ENCODE results near the gene ACBD6. TPM values are rescaled to one million over a fixed set of nuclear protein-coding genes. Genes with fewer than 3 reads are reported as not detected.

Gene ACBD6
- total RNA-seq, 1 experiment from 2014 or later = 136 TPM

DNA sequence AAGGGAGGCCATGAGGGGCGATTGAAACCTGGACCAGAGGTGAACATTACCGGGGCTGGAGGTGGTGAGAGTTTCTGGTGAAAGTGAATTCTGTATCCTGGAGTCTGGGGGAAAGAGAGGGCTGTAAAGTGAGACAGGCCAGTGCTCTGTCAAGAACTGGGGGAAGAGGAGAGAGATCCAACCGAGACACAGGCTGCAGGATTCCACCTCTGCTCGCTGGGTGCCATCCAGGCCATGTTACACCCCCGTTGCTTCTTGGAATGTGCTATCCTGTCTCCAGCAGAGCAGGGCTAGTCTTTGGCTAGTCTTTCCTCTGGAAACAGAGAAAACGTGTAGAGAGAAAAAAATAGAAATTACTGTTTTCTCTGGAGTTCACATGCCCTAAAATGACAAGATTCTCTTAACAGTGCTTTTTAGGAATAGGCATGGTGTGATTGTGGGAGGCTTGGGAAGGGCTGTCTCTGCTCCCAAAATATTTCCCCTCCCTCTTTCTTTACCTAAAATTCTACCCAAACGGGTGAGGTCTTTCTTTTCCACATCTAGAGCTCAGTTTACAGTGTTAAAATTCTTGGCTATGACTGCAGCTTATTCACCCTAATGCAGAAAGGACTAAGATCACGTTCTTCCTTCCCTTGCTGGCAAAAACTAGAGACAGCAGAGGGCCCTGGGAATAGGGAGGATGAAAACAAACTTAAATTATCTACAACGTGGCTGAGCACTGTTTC lies 39.9 kb upstream of the ACBD6 start:
- H3K9me3 Mint-ChIP-seq (ENCODE audit: unreplicated experiment) = no peaks in the 10 kb centered on the region
- ChIA-PET POLR2A (interaction anchor here (0.6 to 1.2 kb wide), 4 partner anchors 8 to 743 kb away, joined by 3 to 5 read pairs (median 3); no protein-coding TSS in a partner anchor), CTCF (interaction anchor here (0.6 to 0.7 kb wide), 2 partner anchors 98 to 564 kb away, joined by 3 to 4 read pairs; no protein-coding TSS in a partner anchor)
- no peak overlapping the region for H3K27ac Mint-ChIP-seq (ENCODE audit: low read depth, unreplicated experiment)
- no peak overlapping the region for H3K4me3 Mint-ChIP-seq (ENCODE audit: unreplicated experiment)
- intact Hi-C loops (cut with micrococcal nuclease) = no loop called here
- DNase-seq (ENCODE audit: unreplicated experiment) = no peak
- no peaks in the 10 kb centered on the region for H3K36me3 Mint-ChIP-seq (ENCODE audit: insufficient read depth, unreplicated experiment)
- TF ChIP-seq, protein P1, sequence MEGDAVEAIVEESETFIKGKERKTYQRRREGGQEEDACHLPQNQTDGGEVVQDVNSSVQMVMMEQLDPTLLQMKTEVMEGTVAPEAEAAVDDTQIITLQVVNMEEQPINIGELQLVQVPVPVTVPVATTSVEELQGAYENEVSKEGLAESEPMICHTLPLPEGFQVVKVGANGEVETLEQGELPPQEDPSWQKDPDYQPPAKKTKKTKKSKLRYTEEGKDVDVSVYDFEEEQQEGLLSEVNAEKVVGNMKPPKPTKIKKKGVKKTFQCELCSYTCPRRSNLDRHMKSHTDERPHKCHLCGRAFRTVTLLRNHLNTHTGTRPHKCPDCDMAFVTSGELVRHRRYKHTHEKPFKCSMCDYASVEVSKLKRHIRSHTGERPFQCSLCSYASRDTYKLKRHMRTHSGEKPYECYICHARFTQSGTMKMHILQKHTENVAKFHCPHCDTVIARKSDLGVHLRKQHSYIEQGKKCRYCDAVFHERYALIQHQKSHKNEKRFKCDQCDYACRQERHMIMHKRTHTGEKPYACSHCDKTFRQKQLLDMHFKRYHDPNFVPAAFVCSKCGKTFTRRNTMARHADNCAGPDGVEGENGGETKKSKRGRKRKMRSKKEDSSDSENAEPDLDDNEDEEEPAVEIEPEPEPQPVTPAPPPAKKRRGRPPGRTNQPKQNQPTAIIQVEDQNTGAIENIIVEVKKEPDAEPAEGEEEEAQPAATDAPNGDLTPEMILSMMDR (IDR thresholded peaks at IDR 0.05; ENCODE audit: unreplicated experiment) = no peak
- H3K4me1 Mint-ChIP-seq (ENCODE audit: insufficient read depth, unreplicated experiment) = peaks cover 10% of the 10 kb centered on the region
- no TSS peak for BruUV-seq (replicated peaks)
- H3K27me3 Mint-ChIP-seq (ENCODE audit: insufficient read depth, unreplicated experiment) = no peaks in the 10 kb centered on the region

- no peaks in the 10 kb centered on the region for H3K27me3 Mint-ChIP-seq (ENCODE audit: insufficient read depth, unreplicated experiment)
- peak overlapping the region; percentile 28 for H3K27ac Mint-ChIP-seq (ENCODE audit: low read depth, unreplicated experiment)
- no peak overlapping the region for H3K4me3 Mint-ChIP-seq (ENCODE audit: unreplicated experiment)
- no TSS peak for BruUV-seq (replicated peaks)
- no peaks in the 10 kb centered on the region for H3K36me3 Mint-ChIP-seq (ENCODE audit: insufficient read depth, unreplicated experiment)
- ChIA-PET CTCF (interaction anchor here (0.8 to 4.1 kb wide), 5 partner anchors 8 to 322 kb away, joined by 3 to 26 read pairs (median 3); no protein-coding TSS in a partner anchor), POLR2A (interaction anchor here (0.6 to 1.7 kb wide), 4 partner anchors 8 to 745 kb away, joined by 3 to 4 read pairs (median 3); no protein-coding TSS in a partner anchor)
- DNase-seq (ENCODE audit: unreplicated experiment) = peak; percentile 53
- H3K9me3 Mint-ChIP-seq (ENCODE audit: unreplicated experiment) = no peaks in the 10 kb centered on the region
- peaks cover 10% of the 10 kb centered on the region for H3K4me1 Mint-ChIP-seq (ENCODE audit: insufficient read depth, unreplicated experiment)
- TF ChIP-seq, protein P1 (IDR thresholded peaks at IDR 0.05; ENCODE audit: unreplicated experiment) = no peak
- intact Hi-C loops (cut with micrococcal nuclease) = no loop called here
Measured at GRCh38 chr1:180540697-180541594, 38.6 kb upstream of the ACBD6 start.

DNA sequence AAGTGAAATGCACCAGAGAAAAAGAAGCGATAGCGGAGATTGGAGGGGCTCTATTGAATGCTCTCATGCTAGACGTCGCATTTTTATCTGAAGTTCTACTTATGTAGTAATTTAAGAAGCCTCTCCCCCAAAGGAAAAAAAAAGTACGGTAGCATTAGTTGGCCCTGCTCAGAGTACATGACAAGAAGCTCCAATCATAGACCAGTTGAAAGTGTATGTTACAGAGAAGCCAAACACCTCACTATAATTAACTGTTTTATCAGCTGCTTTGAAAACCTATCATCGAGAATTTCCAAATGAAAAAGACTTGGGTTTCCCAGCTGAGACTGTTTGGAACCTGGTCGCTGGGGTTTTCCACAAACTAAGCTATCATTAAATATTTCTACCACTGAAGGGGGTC lies 36.8 kb upstream of the ACBD6 start:
- TF ChIP-seq, protein P1 (IDR thresholded peaks at IDR 0.05; ENCODE audit: unreplicated experiment) = no peak
- ChIA-PET CTCF (interaction anchor here (0.6 to 4.1 kb wide), 7 partner anchors 10 to 343 kb away, joined by 3 to 26 read pairs (median 4); no protein-coding TSS in a partner anchor), POLR2A (interaction anchor here (0.6 to 3.5 kb wide), 5 partner anchors 10 to 34 kb away, joined by 3 to 10 read pairs (median 4); no protein-coding TSS in a partner anchor)
- H3K9me3 Mint-ChIP-seq (ENCODE audit: unreplicated experiment) = no peaks in the 10 kb centered on the region
- H3K27ac Mint-ChIP-seq (ENCODE audit: low read depth, unreplicated experiment) = no peak overlapping the region
- peaks cover 14% of the 10 kb centered on the region for H3K4me1 Mint-ChIP-seq (ENCODE audit: insufficient read depth, unreplicated experiment)
- intact Hi-C loops (cut with micrococcal nuclease) = no loop called here
- DNase-seq (ENCODE audit: unreplicated experiment) = no peak
- no TSS peak for BruUV-seq (replicated peaks)
- H3K4me3 Mint-ChIP-seq (ENCODE audit: unreplicated experiment) = no peak overlapping the region
- H3K36me3 Mint-ChIP-seq (ENCODE audit: insufficient read depth, unreplicated experiment) = no peaks in the 10 kb centered on the region
- H3K27me3 Mint-ChIP-seq (ENCODE audit: insufficient read depth, unreplicated experiment) = no peaks in the 10 kb centered on the region
